HCT116 (cell line): ENCODE measurements around the gene MAP1LC3B. TPM values are rescaled to one million over a fixed set of nuclear protein-coding genes. Genes with fewer than 3 reads are reported as not detected.

Source experiments
- ATAC-seq: fragments of 200-7000 bp; cut with Tn5 transposase; 2 replicates; pipeline ENCODE4 v1.9.1; 2020; ENCODE audit warnings: mild to moderate bottlenecking, moderate library complexity
- BruUV-seq: library from RNA; stranded (reverse); fragments of 400-500 nt; replicated peaks from 2 replicates; lab custom pipeline; 2021; lab: Mats Ljungman, UMichigan
- CTCF ChIA-PET: fragments of 300-600 bp; sonication (Branson Sonifier 250); formaldehyde crosslinking; loops from one replicate; lab custom pipeline; 2021; ENCODE audit warnings: antibody characterized with exemption; lab: Charles Lee
- POLR2A ChIA-PET: fragments of 300-600, 350-600 bp; sonication (Branson Sonifier 250); formaldehyde crosslinking; loops from one replicate; lab custom pipeline; 2021; ENCODE audit warnings: antibody characterized with exemption; lab: Charles Lee
- RAD21 ChIA-PET, 2 experiments: fragments of 300-600 bp; sonication (Branson Sonifier 250); formaldehyde crosslinking; loops; one replicate each; lab custom pipeline; 2023; ENCODE audit warnings: low total read pairs in 2 of 2; ENCODE audit not compliant: uncharacterized antibody in 2 of 2, unreplicated experiment in 2 of 2, low non-redundant PET in 1 of 2; lab: Charles Lee
- DNase-seq: peaks from one replicate; pipeline ENCODE4 v3.0.0-alpha.2; 2010; ENCODE audit warnings: low read depth, low spot score
- H2AFZ ChIP-seq: fragments of 200-600 bp; shearing (Covaris generic), sonication (generic); 2 replicates; pipeline ENCODE4 v1.6.1; 2017; ENCODE audit warnings: low read depth, mixed run types, mixed read lengths, antibody characterized with exemption, low read length; ENCODE audit not compliant: poor library complexity, severe bottlenecking
- H3K27ac ChIP-seq: 2 replicates; pipeline ENCODE4 v1.5.1; 2012; ENCODE audit warnings: low read depth, low read length
- H3K27me3 ChIP-seq: fragments of 200-600 bp; sonication (generic); 2 replicates; pipeline ENCODE4 v1.6.1; 2016; ENCODE audit warnings: mixed run types, low read length, mixed read lengths; ENCODE audit not compliant: insufficient read depth
- H3K36me3 ChIP-seq, 2 experiments: fragments of 200-500 bp in 1 of 2; fragments of 200-600 bp in 1 of 2; sonication (Bioruptor generic) in 1 of 2; sonication (generic) in 1 of 2; 2 replicates each; pipeline versions ENCODE4 v1.5.1 to v1.6.1; 2014 to 2016; ENCODE audit warnings: low read length in 2 of 2, inconsistent platforms in 1 of 2, mixed read lengths in 1 of 2, mixed run types in 1 of 2; ENCODE audit not compliant: insufficient read depth in 2 of 2, control insufficient read depth in 1 of 2
- H3K4me1 ChIP-seq, 2 experiments: fragments of 200-600 bp in 1 of 2; sonication (generic) in 1 of 2; 2 replicates each; pipeline versions ENCODE4 v1.5.1 to v1.6.1; 2012 to 2017; ENCODE audit warnings: low read length in 2 of 2, inconsistent platforms in 1 of 2, mild to moderate bottlenecking in 1 of 2, mixed read lengths in 1 of 2, mixed run types in 1 of 2, moderate library complexity in 1 of 2; ENCODE audit not compliant: insufficient read depth in 2 of 2, control insufficient read depth in 1 of 2
- H3K4me2 ChIP-seq: fragments of 200-600 bp; sonication (generic); 2 replicates; pipeline ENCODE4 v1.6.1; 2017; ENCODE audit warnings: mixed run types, low read length, mixed read lengths
- H3K4me3 ChIP-seq, 2 experiments: fragments of 200-600 bp in 1 of 2; sonication (generic) in 1 of 2; replicated peaks in 1 of 2; 2 replicates each; pipeline ENCODE4 v1.5.1; 2011 to 2016; ENCODE audit warnings: low read length in 2 of 2, control low read depth in 1 of 2, low read depth in 1 of 2, mild to moderate bottlenecking in 1 of 2, mixed read lengths in 1 of 2, mixed run types in 1 of 2
- H3K79me2 ChIP-seq: fragments of 200-600 bp; sonication (generic); 2 replicates; pipeline ENCODE4 v1.6.1; 2017; ENCODE audit warnings: mild to moderate bottlenecking, mixed run types, low read length, moderate library complexity, mixed read lengths; ENCODE audit not compliant: insufficient read depth
- H3K9ac ChIP-seq: fragments of 200-600 bp; sonication (generic); 2 replicates; pipeline ENCODE4 v1.6.1; 2016; ENCODE audit warnings: low read length, mixed read lengths
- H3K9me2 ChIP-seq: fragments of 200-600 bp; sonication (generic), shearing (Covaris generic); 2 replicates; pipeline ENCODE4 v1.6.1; 2017; ENCODE audit warnings: mixed run types, mild to moderate bottlenecking, moderate library complexity; ENCODE audit not compliant: insufficient read depth
- H3K9me3 ChIP-seq, 2 experiments: fragments of 200-500 bp in 1 of 2; fragments of 200-600 bp in 1 of 2; sonication (Bioruptor generic) in 1 of 2; sonication (generic) in 1 of 2; 2 replicates each; pipeline ENCODE4 v1.6.1; 2014 to 2017; ENCODE audit warnings: low read length in 2 of 2, mixed read lengths in 2 of 2, inconsistent platforms in 1 of 2, low read depth in 1 of 2, mild to moderate bottlenecking in 1 of 2, mixed run types in 1 of 2, moderate library complexity in 1 of 2; ENCODE audit not compliant: control insufficient read depth in 1 of 2, insufficient read depth in 1 of 2
- H4K20me1 ChIP-seq: fragments of 200-600 bp; sonication (generic), shearing (Covaris generic); 2 replicates; pipeline ENCODE4 v1.6.1; 2017; ENCODE audit warnings: mixed run types, mild to moderate bottlenecking, moderate library complexity; ENCODE audit not compliant: insufficient read depth
- FOSL1 ChIP-seq: IDR thresholded peaks from 2 replicates; pipeline ENCODE4 v1.6.1; 2012; ENCODE audit warnings: low read depth
- JUND ChIP-seq: IDR thresholded peaks from 2 replicates; pipeline ENCODE4 v1.6.1; 2012
- POLR2AphosphoS5 ChIP-seq: IDR thresholded peaks from 2 replicates; pipeline ENCODE4 v1.6.1; 2011; ENCODE audit warnings: mild to moderate bottlenecking, low read depth, low read length, moderate library complexity
- SIN3A ChIP-seq: IDR thresholded peaks from 2 replicates; pipeline ENCODE4 v1.6.1; 2012; ENCODE audit warnings: low read depth
- ZFX ChIP-seq: fragments of 450-650 bp; IDR thresholded peaks from 2 replicates; pipeline ENCODE4 v1.6.1; 2017
- intact Hi-C: fragments of 100-400 bp; cut with micrococcal nuclease; formaldehyde crosslinking; loops from 2 replicates; pipeline ENCODE4 v1.10.0; 2022
- total RNA-seq: library from RNA; stranded (reverse); gene quantifications from one replicate; pipeline ENCODE4 v1.2.1, GENCODE V29; 2021; ENCODE audit not compliant: unreplicated experiment
- TF ChIP-seq, protein P1 (sequence below): IDR thresholded peaks from 2 replicates; pipeline ENCODE4 v1.6.1; 2012; ENCODE audit warnings: low read depth

The MAP1LC3B gene
- total RNA-seq, 1 experiment from 2014 or later = 93.8 TPM

GRCh38 chr16:87390641-87391323 lies 1.4 kb upstream of the MAP1LC3B start (continued):
- TF ChIP-seq JUND (no peak), SIN3A (no peak), FOSL1 (no peak)
- TF ChIP-seq, protein P1, sequence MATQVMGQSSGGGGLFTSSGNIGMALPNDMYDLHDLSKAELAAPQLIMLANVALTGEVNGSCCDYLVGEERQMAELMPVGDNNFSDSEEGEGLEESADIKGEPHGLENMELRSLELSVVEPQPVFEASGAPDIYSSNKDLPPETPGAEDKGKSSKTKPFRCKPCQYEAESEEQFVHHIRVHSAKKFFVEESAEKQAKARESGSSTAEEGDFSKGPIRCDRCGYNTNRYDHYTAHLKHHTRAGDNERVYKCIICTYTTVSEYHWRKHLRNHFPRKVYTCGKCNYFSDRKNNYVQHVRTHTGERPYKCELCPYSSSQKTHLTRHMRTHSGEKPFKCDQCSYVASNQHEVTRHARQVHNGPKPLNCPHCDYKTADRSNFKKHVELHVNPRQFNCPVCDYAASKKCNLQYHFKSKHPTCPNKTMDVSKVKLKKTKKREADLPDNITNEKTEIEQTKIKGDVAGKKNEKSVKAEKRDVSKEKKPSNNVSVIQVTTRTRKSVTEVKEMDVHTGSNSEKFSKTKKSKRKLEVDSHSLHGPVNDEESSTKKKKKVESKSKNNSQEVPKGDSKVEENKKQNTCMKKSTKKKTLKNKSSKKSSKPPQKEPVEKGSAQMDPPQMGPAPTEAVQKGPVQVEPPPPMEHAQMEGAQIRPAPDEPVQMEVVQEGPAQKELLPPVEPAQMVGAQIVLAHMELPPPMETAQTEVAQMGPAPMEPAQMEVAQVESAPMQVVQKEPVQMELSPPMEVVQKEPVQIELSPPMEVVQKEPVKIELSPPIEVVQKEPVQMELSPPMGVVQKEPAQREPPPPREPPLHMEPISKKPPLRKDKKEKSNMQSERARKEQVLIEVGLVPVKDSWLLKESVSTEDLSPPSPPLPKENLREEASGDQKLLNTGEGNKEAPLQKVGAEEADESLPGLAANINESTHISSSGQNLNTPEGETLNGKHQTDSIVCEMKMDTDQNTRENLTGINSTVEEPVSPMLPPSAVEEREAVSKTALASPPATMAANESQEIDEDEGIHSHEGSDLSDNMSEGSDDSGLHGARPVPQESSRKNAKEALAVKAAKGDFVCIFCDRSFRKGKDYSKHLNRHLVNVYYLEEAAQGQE = no peak
- TF ChIP-seq, all 23 proteins: peak for 0

- H3K27ac ChIP-seq = peak overlapping the region; percentile 87
- intact Hi-C loops = no loop called here
These were observed 699 bp upstream of the MAP1LC3B start for GRCh38 chr16:87391324-87391949.

More at GRCh38 chr16:87391324-87391949, 699 bp upstream of the MAP1LC3B start:
- Histone ChIP-seq H2AFZ (no peak overlapping the region), H3K4me2 (peak overlapping the region; percentile 87), H4K20me1 (0 out of 2 replicates have a peak, but pooled peaks cover 4% of the 10 kb centered on the region), H3K9me2 (no peaks in the 10 kb centered on the region), H3K9ac (peak overlapping the region; percentile 79), H3K36me3 (no peaks in the 10 kb centered on the region), H3K4me3 (peak overlapping the region; percentile 64 to 72), H3K4me1 (peaks cover 47 to 60% of the 10 kb centered on the region in 2 experiments), H3K27me3 (no peaks in the 10 kb centered on the region), H3K79me2 (peaks cover 26% of the 10 kb centered on the region), H3K9me3 (no peaks in the 10 kb centered on the region)
- ATAC-seq = peak; percentile 1
- ChIA-PET CTCF (no interaction called here), RAD21 (no interaction called here), POLR2A (interaction anchor here (1.7 kb wide), 1 partner anchor 8 kb away, joined by 9 read pairs; the partner anchor contains the start of gene FBXO31)
- TF ChIP-seq POLR2AphosphoS5 (no peak; the same call in 1 of the 2 replicates), ZFX (peak; percentile 19; the same call in 1 of the 2 replicates)
- DNase-seq = no peak
- TSS peak; percentile 79 for BruUV-seq
